K562 (cell line): ENCODE data around the gene RGS17.

Experiments
- FOXP1 ChIP-seq: sonication (generic); formaldehyde crosslinking; IDR thresholded peaks from 2 replicates; pipeline ENCODE4 v1.8.0; 2022; ENCODE audit warnings: mild to moderate bottlenecking, missing genetic modification reagents
- JUNB ChIP-seq: fragments of 450-650 bp; formaldehyde crosslinking; conservative IDR thresholded peaks from 2 replicates; pipeline ENCODE4 v1.4.0; 2020; ENCODE audit warnings: mild to moderate bottlenecking
- PHB2 ChIP-seq: fragments of 450-650 bp; IDR thresholded peaks from 2 replicates; pipeline ENCODE4 v1.6.1; 2017; ENCODE audit warnings: low read depth
- POLR2A ChIP-seq: fragments of 450-650 bp; conservative IDR thresholded peaks from 2 replicates; pipeline ENCODE4 v1.6.1; 2016
- ZNF174 ChIP-seq: fragments of 250-450 bp; sonication (Bioruptor Pico); IDR thresholded peaks from 2 replicates; pipeline ENCODE4 v1.4.0; 2020; ENCODE audit warnings: mild to moderate bottlenecking
- TF ChIP-seq, protein P1 (sequence below), 3 experiments: IDR thresholded peaks in 2 of 3; conservative IDR thresholded peaks in 1 of 3; 2 replicates each; pipeline ENCODE4 v1.5.1; 2011 to 2012; ENCODE audit warnings: low read length in 3 of 3, mild to moderate bottlenecking in 3 of 3, control low read depth in 2 of 3, improper control_type of control experiment in 1 of 3, inconsistent platforms in 1 of 3, low read depth in 1 of 3, mixed read lengths in 1 of 3, moderate library complexity in 1 of 3; ENCODE audit not compliant: insufficient read depth in 2 of 3

DNA sequence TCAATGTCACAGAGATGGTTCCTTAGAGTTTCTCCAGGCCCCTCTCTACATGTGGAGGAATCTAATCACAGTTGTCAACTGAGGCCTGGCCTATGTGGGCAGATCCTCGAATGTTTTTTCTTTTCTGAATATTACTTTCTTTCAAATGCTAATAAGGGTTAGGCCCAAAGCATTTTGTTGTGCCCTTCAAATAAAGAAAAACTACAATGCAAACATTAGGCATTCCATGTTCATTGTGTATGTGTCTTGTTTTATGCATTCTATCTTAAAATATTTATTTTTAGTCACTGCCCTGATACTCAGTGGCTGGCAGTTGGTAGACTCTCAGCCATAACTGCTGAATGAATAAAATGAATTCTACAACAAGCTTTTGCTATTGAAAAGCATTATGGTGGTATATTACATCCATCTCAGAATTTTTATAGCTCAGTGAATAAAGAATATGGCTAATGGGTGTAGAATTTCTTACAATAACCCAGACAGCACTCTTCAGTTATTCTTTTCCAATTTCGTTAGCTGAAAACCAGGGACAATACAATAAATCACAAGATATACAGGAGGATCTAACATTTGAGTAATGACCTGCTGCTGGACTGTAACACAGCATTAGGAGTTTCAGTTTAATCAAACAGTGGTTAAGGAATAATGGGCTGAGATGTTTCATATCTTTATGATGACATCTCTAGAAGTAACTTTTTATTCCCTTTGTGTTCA lies 28.3 kb downstream of the RGS17 start:
- no peak for TF ChIP-seq JUNB (CRISPR knock-in tag)
- TF ChIP-seq PHB2 = no peak
- TF ChIP-seq, protein P1, sequence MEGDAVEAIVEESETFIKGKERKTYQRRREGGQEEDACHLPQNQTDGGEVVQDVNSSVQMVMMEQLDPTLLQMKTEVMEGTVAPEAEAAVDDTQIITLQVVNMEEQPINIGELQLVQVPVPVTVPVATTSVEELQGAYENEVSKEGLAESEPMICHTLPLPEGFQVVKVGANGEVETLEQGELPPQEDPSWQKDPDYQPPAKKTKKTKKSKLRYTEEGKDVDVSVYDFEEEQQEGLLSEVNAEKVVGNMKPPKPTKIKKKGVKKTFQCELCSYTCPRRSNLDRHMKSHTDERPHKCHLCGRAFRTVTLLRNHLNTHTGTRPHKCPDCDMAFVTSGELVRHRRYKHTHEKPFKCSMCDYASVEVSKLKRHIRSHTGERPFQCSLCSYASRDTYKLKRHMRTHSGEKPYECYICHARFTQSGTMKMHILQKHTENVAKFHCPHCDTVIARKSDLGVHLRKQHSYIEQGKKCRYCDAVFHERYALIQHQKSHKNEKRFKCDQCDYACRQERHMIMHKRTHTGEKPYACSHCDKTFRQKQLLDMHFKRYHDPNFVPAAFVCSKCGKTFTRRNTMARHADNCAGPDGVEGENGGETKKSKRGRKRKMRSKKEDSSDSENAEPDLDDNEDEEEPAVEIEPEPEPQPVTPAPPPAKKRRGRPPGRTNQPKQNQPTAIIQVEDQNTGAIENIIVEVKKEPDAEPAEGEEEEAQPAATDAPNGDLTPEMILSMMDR (IDR thresholded peaks at IDR 0.05 in 2 of 3, conservative IDR thresholded peaks at IDR 0.05 in 1 of 3; ENCODE audit: insufficient read depth in 2 of 3, low read depth in 1 of 3, low read length in 3 of 3) = no peak
- no peak for TF ChIP-seq POLR2A
- no peak for TF ChIP-seq ZNF174 (CRISPR knock-in tag)
- TF ChIP-seq FOXP1 (CRISPR knock-in tag) = no peak
